WTC11 (cell line): ENCODE results near the gene ZNF324B. TPM values are rescaled to one million over a fixed set of nuclear protein-coding genes. Genes with fewer than 3 reads are reported as not detected.

Experiments
- ATAC-seq: fragments of 200-7000 bp; cut with Tn5 transposase; 2 replicates; pipeline ENCODE4 v1.10.0; 2021; ENCODE audit warnings: mild to moderate bottlenecking, moderate library complexity
- CTCF ChIA-PET: fragments of 300-600 bp; sonication (Branson Sonifier 250); formaldehyde crosslinking; loops from one replicate; lab custom pipeline; 2021; ENCODE audit warnings: antibody characterized with exemption; lab: Charles Lee
- POLR2A ChIA-PET: fragments of 350-600 bp; sonication (Branson Sonifier 250); formaldehyde crosslinking; loops from one replicate; lab custom pipeline; 2021; ENCODE audit warnings: antibody characterized with exemption; lab: Charles Lee
- DNase-seq: peaks from one replicate; pipeline ENCODE4 v3.0.0; 2021; ENCODE audit warnings: low spot score
- H3K27ac Mint-ChIP-seq: 2 replicates; pipeline ENCODE4 v1.8.0; 2021; ENCODE audit warnings: mixed read lengths
- H3K27me3 Mint-ChIP-seq: 2 replicates; pipeline ENCODE4 v1.8.0; 2021; ENCODE audit warnings: low read depth, mild to moderate bottlenecking, moderate library complexity, mixed read lengths
- H3K36me3 Mint-ChIP-seq: 2 replicates; pipeline ENCODE4 v1.8.0; 2021; ENCODE audit warnings: mixed read lengths
- H3K4me1 Mint-ChIP-seq: 2 replicates; pipeline ENCODE4 v1.8.0; 2022; ENCODE audit warnings: mixed read lengths
- H3K4me3 Mint-ChIP-seq: 2 replicates; pipeline ENCODE4 v1.8.0; 2021; ENCODE audit warnings: mild to moderate bottlenecking, moderate library complexity, mixed read lengths
- H3K9me3 Mint-ChIP-seq: 2 replicates; pipeline ENCODE4 v1.8.0; 2021; ENCODE audit warnings: mixed read lengths
- AFF4 ChIP-seq: sonication (generic); formaldehyde crosslinking; IDR thresholded peaks from 2 replicates; pipeline ENCODE4 v1.8.1; 2023; ENCODE audit warnings: mild to moderate bottlenecking, missing genetic modification reagents, borderline replicate concordance
- ARID4B ChIP-seq: sonication (generic); formaldehyde crosslinking; IDR thresholded peaks from 2 replicates; pipeline ENCODE4 v1.8.0; 2023; ENCODE audit warnings: missing genetic modification reagents, mild to moderate bottlenecking, borderline replicate concordance
- ATF2 ChIP-seq: sonication (generic); formaldehyde crosslinking; IDR thresholded peaks from 2 replicates; pipeline ENCODE4 v1.8.1; 2022; ENCODE audit warnings: low read depth, missing genetic modification reagents, borderline replicate concordance
- ATF3 ChIP-seq: sonication (generic); formaldehyde crosslinking; conservative IDR thresholded peaks from 2 replicates; pipeline ENCODE4 v1.8.1; 2022; ENCODE audit warnings: mild to moderate bottlenecking, missing genetic modification reagents
- CBFB ChIP-seq: sonication (generic); formaldehyde crosslinking; IDR thresholded peaks from 2 replicates; pipeline ENCODE4 v1.8.1; 2022; ENCODE audit warnings: mild to moderate bottlenecking, low read depth, missing genetic modification reagents
- CREB1 ChIP-seq: sonication (generic); formaldehyde crosslinking; IDR thresholded peaks from 2 replicates; pipeline ENCODE4 v1.8.0; 2023; ENCODE audit warnings: mild to moderate bottlenecking, missing genetic modification reagents
- CREM ChIP-seq: sonication (generic); formaldehyde crosslinking; IDR thresholded peaks from 2 replicates; pipeline ENCODE4 v1.8.1; 2022; ENCODE audit warnings: mild to moderate bottlenecking, missing genetic modification reagents, moderate library complexity
- E2F5 ChIP-seq: sonication (generic); formaldehyde crosslinking; IDR thresholded peaks from 2 replicates; pipeline ENCODE4 v1.8.1; 2022; ENCODE audit warnings: mild to moderate bottlenecking, moderate library complexity, missing genetic modification reagents
- FOXJ3 ChIP-seq: sonication (generic); formaldehyde crosslinking; IDR thresholded peaks from 2 replicates; pipeline ENCODE4 v1.9.0; 2021; ENCODE audit warnings: missing genetic modification reagents, mild to moderate bottlenecking, borderline replicate concordance
- IRF2 ChIP-seq: sonication (generic); formaldehyde crosslinking; IDR thresholded peaks from 2 replicates; pipeline ENCODE4 v1.8.0; 2022; ENCODE audit warnings: low read depth, missing genetic modification reagents, borderline replicate concordance
- NR2C2 ChIP-seq: sonication (generic); formaldehyde crosslinking; IDR thresholded peaks from 2 replicates; pipeline ENCODE4 v1.8.0; 2022; ENCODE audit warnings: mild to moderate bottlenecking, missing genetic modification reagents
- PRRX2 ChIP-seq: fragments of 250-450 bp; sonication (Bioruptor Pico); IDR thresholded peaks from 2 replicates; pipeline ENCODE4 v1.8.0; 2021; ENCODE audit warnings: mild to moderate bottlenecking
- SP1 ChIP-seq: sonication (generic); formaldehyde crosslinking; conservative IDR thresholded peaks from 2 replicates; pipeline ENCODE4 v1.8.1; 2022; ENCODE audit warnings: missing genetic modification reagents
- TCF7 ChIP-seq: sonication (generic); formaldehyde crosslinking; IDR thresholded peaks from 2 replicates; pipeline ENCODE4 v1.8.0; 2022; ENCODE audit warnings: mild to moderate bottlenecking, low read depth, missing genetic modification reagents, moderate library complexity
- TP53 ChIP-seq: sonication (generic); formaldehyde crosslinking; IDR thresholded peaks from 2 replicates; pipeline ENCODE4 v1.8.1; 2023; ENCODE audit warnings: mild to moderate bottlenecking, missing genetic modification reagents
- ZBTB21 ChIP-seq: sonication (generic); formaldehyde crosslinking; IDR thresholded peaks from 2 replicates; pipeline ENCODE4 v1.8.1; 2023; ENCODE audit warnings: mild to moderate bottlenecking, missing genetic modification reagents, borderline replicate concordance
- ZMAT4 ChIP-seq: fragments of 250-450 bp; sonication (Bioruptor Pico); IDR thresholded peaks from 2 replicates; pipeline ENCODE4 v1.9.0; 2021; ENCODE audit warnings: mild to moderate bottlenecking
- ZNF416 ChIP-seq: fragments of 250-450 bp; sonication (Bioruptor Pico); IDR thresholded peaks from 2 replicates; pipeline ENCODE4 v1.9.0; 2021; ENCODE audit warnings: mild to moderate bottlenecking, inconsistent platforms
- total RNA-seq: library from RNA; stranded (reverse); gene quantifications from 3 replicates; pipeline ENCODE4 v1.2.3, GENCODE V29; 2021
- TF ChIP-seq, protein P1 (sequence below): sonication (generic); formaldehyde crosslinking; IDR thresholded peaks from 2 replicates; pipeline ENCODE4 v1.8.1; 2023; ENCODE audit warnings: mild to moderate bottlenecking, moderate library complexity, missing genetic modification reagents

ZNF324B gene
- total RNA-seq, 1 experiment from 2014 or later: 4.0 TPM

DNA sequence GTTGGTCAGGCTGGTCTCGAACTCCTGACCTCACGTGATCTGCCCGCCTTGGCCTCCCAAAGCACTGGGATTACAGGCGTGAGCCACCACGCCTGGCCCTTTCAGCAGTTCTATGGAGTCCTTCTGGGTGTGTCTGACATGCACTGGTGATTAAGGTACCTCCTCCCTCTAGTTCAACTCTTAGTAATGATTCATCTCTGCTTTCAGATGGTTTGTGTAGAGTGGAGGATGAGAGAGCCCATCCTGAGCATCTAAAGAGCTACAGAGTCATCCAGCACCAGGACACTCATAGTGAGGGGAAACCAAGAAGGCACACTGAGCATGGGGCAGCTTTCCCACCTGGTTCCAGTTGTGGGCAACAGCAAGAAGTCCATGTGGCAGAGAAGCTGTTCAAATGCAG, 34.8 kb upstream of the ZNF324B start:
- Mint-ChIP-seq H3K4me3 (no peak overlapping the region), H3K9me3 (no peaks in the 10 kb centered on the region)
- no peak for TF ChIP-seq ZBTB21 (CRISPR knock-in tag)
- TF ChIP-seq ZNF416 (CRISPR knock-in tag): no peak
- TF ChIP-seq PRRX2 (CRISPR knock-in tag): no peak
- TF ChIP-seq ZMAT4: no peak
- TF ChIP-seq FOXJ3 (CRISPR knock-in tag): no peak
- TF ChIP-seq, all 79 proteins: peak for 0
- Mint-ChIP-seq H3K27me3 (no peaks in the 10 kb centered on the region), H3K4me1 (no peaks in the 10 kb centered on the region), H3K27ac (no peak overlapping the region), H3K36me3 (peaks cover 21% of the 10 kb centered on the region)
- ATAC-seq (no peak), DNase-seq (no peak)
- POLR2A ChIA-PET: no interaction called here
- CTCF ChIA-PET: no interaction called here

DNA sequence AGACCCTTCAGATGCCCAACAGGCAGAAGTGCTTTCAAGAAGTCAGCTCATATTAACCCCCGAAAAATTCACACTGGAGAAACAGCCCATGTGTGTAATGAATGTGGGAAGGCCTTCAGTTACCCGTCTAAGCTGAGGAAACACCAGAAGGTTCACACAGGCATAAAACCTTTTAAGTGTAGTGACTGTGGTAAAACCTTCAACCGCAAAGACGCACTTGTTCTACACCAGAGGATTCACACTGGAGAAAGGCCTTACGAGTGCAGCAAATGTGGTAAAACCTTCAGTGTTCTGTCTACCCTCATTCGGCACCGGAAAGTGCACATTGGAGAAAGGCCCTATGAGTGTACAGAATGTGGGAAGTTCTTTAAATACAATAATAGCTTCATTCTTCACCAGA, 34.4 kb upstream of the ZNF324B start:
- Mint-ChIP-seq H3K27ac (no peak overlapping the region), H3K36me3 (peaks cover 21% of the 10 kb centered on the region), H3K4me1 (no peaks in the 10 kb centered on the region), H3K9me3 (no peaks in the 10 kb centered on the region), H3K27me3 (no peaks in the 10 kb centered on the region), H3K4me3 (no peak overlapping the region)
- no peak for ATAC-seq
- no peak for DNase-seq
- ChIA-PET CTCF (no interaction called here), POLR2A (no interaction called here)
- TF ChIP-seq TCF7 (CRISPR knock-in tag) (no peak), ATF3 (CRISPR knock-in tag) (no peak), E2F5 (CRISPR knock-in tag) (no peak), ZMAT4 (no peak), IRF2 (CRISPR knock-in tag) (no peak), TP53 (CRISPR knock-in tag) (no peak), SP1 (CRISPR knock-in tag) (no peak), CREB1 (CRISPR knock-in tag) (no peak)

- Mint-ChIP-seq H3K4me3 (no peak overlapping the region), H3K27ac (no peak overlapping the region), H3K9me3 (peaks cover 80% of the 10 kb centered on the region), H3K27me3 (peaks cover 60% of the 10 kb centered on the region), H3K36me3 (peaks cover 39% of the 10 kb centered on the region), H3K4me1 (no peaks in the 10 kb centered on the region)
- no peak for ATAC-seq
- ChIA-PET POLR2A (no interaction called here), CTCF (no interaction called here)
- DNase-seq: no peak
- no peak for TF ChIP-seq NR2C2 (CRISPR knock-in tag)
- TF ChIP-seq, protein P1, sequence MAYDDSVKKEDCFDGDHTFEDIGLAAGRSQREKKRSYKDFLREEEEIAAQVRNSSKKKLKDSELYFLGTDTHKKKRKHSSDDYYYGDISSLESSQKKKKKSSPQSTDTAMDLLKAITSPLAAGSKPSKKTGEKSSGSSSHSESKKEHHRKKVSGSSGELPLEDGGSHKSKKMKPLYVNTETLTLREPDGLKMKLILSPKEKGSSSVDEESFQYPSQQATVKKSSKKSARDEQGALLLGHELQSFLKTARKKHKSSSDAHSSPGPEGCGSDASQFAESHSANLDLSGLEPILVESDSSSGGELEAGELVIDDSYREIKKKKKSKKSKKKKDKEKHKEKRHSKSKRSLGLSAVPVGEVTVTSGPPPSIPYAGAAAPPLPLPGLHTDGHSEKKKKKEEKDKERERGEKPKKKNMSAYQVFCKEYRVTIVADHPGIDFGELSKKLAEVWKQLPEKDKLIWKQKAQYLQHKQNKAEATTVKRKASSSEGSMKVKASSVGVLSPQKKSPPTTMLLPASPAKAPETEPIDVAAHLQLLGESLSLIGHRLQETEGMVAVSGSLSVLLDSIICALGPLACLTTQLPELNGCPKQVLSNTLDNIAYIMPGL (CRISPR knock-in tag): no peak
- TF ChIP-seq AFF4 (CRISPR knock-in tag): no peak
- no peak for TF ChIP-seq ARID4B (CRISPR knock-in tag)
- no peak for TF ChIP-seq CREM (CRISPR knock-in tag)
- no peak for TF ChIP-seq CBFB (CRISPR knock-in tag)
- TF ChIP-seq CREB1 (CRISPR knock-in tag): no peak
- no peak for TF ChIP-seq ATF2
Measured at GRCh38 chr19:58428617-58429016, 22.8 kb upstream of the ZNF324B start.
